ENCODE measurements around the gene PGAP6. TPM values are rescaled to one million over a fixed set of nuclear protein-coding genes. Genes with fewer than 3 reads are reported as not detected.

PGAP6 gene
- total and polyA plus RNA-seq, 2 of the 4 experiments (the other 2 are of a cell fraction) = 49.1 to 124 TPM

DNA sequence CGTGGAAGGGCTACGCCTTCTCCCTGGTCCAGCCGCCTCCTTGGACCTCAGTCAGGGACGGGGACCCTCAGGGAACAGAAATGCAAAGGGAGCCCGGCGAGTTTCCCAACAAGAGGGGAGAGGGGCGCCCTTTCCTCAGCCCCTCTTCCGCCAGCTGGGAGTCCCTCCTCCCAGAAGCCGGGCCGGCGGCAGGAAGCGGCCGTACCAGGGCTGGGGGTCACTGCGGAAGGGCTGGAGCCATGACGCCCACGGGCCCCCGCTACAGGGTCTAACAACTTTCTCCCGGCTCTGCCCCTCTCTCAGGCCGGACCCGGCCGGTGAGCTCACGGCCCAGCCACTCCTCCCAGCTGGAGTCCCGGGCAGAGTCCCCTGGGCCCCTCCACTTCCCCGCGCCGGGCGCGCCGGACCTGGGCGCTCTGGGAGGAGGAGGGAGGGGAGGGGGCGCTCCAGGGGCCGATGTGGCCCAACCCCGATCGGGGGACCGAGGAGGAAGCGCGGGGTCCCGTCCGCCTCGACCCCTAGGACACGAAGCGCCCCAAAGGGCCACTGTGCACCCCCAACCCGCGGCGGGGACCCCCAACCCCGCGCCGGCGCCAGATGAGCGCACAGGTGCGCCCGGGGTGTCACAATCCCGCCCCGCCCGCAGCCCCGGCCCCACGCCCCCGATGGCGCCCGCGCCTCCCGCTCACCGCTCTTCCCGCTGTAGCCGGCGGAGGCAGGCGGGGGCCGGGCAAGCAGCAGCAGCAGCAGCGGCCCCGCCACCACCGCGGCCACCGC lies 578 bp downstream of the PGAP6 start:
- ChIA-PET CTCF (no interaction called here), POLR2A (ENCODE audit: unreplicated experiment) (no interaction called here)
- intact Hi-C loops (cut with micrococcal nuclease) = no loop called here
- dilution Hi-C loops (cut with HindIII; ENCODE audit: low sequenced_read_pairs, unreplicated experiment) = no loop called here
- in situ Hi-C loops (cut with MboI; ENCODE audit: low sequenced_read_pairs) = no loop called here
- WGBS, 2 experiments (ENCODE audit: extremely low coverage in 2 of 2, insufficient read length in 1 of 2) = 0% methylated on average over 7 of the region's 73 CpGs; no CpG with 5 or more reads in 1 of the 2 experiments
- H4K5ac ChIP-seq (ENCODE audit: low read depth, low read length) = no peak overlapping the region
- H4K91ac ChIP-seq (ENCODE audit: insufficient read depth, low read depth, low read length) = no peak overlapping the region
- DNase-seq = peak; percentile 10
- ATAC-seq (ENCODE audit: low read depth) = peak; percentile 72
- no peaks in the 10 kb centered on the region for H3K27me3 ChIP-seq (ENCODE audit: control insufficient read depth, insufficient read depth, low read length)
- no TSS peak for BruUV-seq (replicated peaks)
- peak overlapping the region; percentile 88 for H2AFZ ChIP-seq (replicated peaks; ENCODE audit: low read length, poor library complexity)
- H3K9ac ChIP-seq (ENCODE audit: low read depth, low read length) = peak overlapping the region; percentile 91
- H2BK5ac ChIP-seq (ENCODE audit: low read depth, low read length, poor library complexity, severe bottlenecking) = peak overlapping the region; percentile 62
- H4K20me1 ChIP-seq (ENCODE audit: insufficient read depth, low read length) = peaks cover 16% of the 10 kb centered on the region
- H2BK20ac ChIP-seq (ENCODE audit: low read depth, low read length) = no peak overlapping the region
- H2AK9ac ChIP-seq (replicated peaks; ENCODE audit: low read depth, low read length, poor library complexity) = peak overlapping the region; percentile 94
- H2BK15ac ChIP-seq (ENCODE audit: low read depth, low read length) = no peak overlapping the region; the same call in 2 of the 3 replicates
- peak overlapping the region; percentile 84 for H2AK5ac ChIP-seq (ENCODE audit: low read depth, low read length)
- H3K27ac ChIP-seq (ENCODE audit: insufficient read depth, low read length) = peak overlapping the region; percentile 82
- peak overlapping the region; percentile 88 for H3K4me3 ChIP-seq (ENCODE audit: insufficient read depth, low read depth, low read length)
- 0 out of 2 replicates have a peak overlapping the region, but pooled peaks have one; percentile 8 for H2BK120ac ChIP-seq (ENCODE audit: low read depth, low read length)
- no peak overlapping the region; the same call in none of the 2 replicates for H3K56ac ChIP-seq (ENCODE audit: extremely low read depth, insufficient read depth, low read length)
- H3K4me2 ChIP-seq (ENCODE audit: low read depth, low read length) = peak overlapping the region; percentile 95
- peaks cover 11% of the 10 kb centered on the region for H3K36me3 ChIP-seq (ENCODE audit: control insufficient read depth, insufficient read depth, low read length)
- peak overlapping the region; percentile 62; the same call in 1 of the 2 replicates for H3K14ac ChIP-seq (replicated peaks; ENCODE audit: low read depth, low read length)
- TF ChIP-seq, protein P1, sequence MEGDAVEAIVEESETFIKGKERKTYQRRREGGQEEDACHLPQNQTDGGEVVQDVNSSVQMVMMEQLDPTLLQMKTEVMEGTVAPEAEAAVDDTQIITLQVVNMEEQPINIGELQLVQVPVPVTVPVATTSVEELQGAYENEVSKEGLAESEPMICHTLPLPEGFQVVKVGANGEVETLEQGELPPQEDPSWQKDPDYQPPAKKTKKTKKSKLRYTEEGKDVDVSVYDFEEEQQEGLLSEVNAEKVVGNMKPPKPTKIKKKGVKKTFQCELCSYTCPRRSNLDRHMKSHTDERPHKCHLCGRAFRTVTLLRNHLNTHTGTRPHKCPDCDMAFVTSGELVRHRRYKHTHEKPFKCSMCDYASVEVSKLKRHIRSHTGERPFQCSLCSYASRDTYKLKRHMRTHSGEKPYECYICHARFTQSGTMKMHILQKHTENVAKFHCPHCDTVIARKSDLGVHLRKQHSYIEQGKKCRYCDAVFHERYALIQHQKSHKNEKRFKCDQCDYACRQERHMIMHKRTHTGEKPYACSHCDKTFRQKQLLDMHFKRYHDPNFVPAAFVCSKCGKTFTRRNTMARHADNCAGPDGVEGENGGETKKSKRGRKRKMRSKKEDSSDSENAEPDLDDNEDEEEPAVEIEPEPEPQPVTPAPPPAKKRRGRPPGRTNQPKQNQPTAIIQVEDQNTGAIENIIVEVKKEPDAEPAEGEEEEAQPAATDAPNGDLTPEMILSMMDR (conservative IDR thresholded peaks at IDR 0.05; ENCODE audit: low read depth, low read length) = no peak
- TF ChIP-seq USF2 (IDR thresholded peaks at IDR 0.05; ENCODE audit: low read depth, low read length) (no peak), CEBPB (IDR thresholded peaks at IDR 0.05; ENCODE audit: low read depth, low read length) (no peak), CHD1 (IDR thresholded peaks at IDR 0.05; ENCODE audit: low read depth, low read length) (no peak), NFE2L2 (IDR thresholded peaks at IDR 0.05; ENCODE audit: low read depth, low read length) (no peak), RFX5 (IDR thresholded peaks at IDR 0.05; ENCODE audit: low read depth, low read length) (no peak), BHLHE40 (IDR thresholded peaks at IDR 0.05; ENCODE audit: low read depth, low read length) (no peak)
- peak overlapping the region in 1 of 2 experiments; percentile 24; a peak in 1 of 4 replicates for H4K8ac ChIP-seq (ENCODE audit: low read depth in 2 of 2, low read length in 2 of 2)
- peaks cover 2% of the 10 kb centered on the region; the same call in 1 of the 2 replicates for H3K4me1 ChIP-seq (ENCODE audit: control insufficient read depth, insufficient read depth, low read length)
- peak overlapping the region; percentile 86 for H3K23ac ChIP-seq (ENCODE audit: low read depth, low read length)
- H3K79me1 ChIP-seq (ENCODE audit: low read depth in 1 of 2, low read length in 2 of 2) = peaks cover 13 to 29% of the 10 kb centered on the region in 2 experiments; a peak in 3 of 4 replicates
- no peak overlapping the region for H3K18ac ChIP-seq (ENCODE audit: low read depth, low read length)
- peak overlapping the region; percentile 65; the same call in 1 of the 2 replicates for H3K4ac ChIP-seq (ENCODE audit: low read depth, low read length)
- no peaks in the 10 kb centered on the region for H3K9me1 ChIP-seq (ENCODE audit: insufficient read depth, low read length)
- H3K9me3 ChIP-seq (ENCODE audit: control insufficient read depth, insufficient read depth, low read length) = no peaks in the 10 kb centered on the region
